Tongue (tissue), 2 donors: Measurements from ENCODE around the gene ITGA2. TPM values are rescaled to one million over a fixed set of nuclear protein-coding genes. Genes with fewer than 3 reads are reported as not detected.
"Not testable (repeated sequence)": the region's sequence is repeated elsewhere in the genome, so short reads cannot be mapped to it uniquely, and the experiment has no call there.

Source experiments
- DNase-seq: peaks from one replicate; pipeline ENCODE4 v3.0.0-alpha.2; 2015
- total RNA-seq: library from RNA; depleted of rRNA; stranded (reverse); fragments of >200 nt; gene quantifications from one replicate; pipeline ENCODE4 v1.2.3, GENCODE V29; 2014

ITGA2 gene
- total RNA-seq: 26.1 TPM

DNA sequence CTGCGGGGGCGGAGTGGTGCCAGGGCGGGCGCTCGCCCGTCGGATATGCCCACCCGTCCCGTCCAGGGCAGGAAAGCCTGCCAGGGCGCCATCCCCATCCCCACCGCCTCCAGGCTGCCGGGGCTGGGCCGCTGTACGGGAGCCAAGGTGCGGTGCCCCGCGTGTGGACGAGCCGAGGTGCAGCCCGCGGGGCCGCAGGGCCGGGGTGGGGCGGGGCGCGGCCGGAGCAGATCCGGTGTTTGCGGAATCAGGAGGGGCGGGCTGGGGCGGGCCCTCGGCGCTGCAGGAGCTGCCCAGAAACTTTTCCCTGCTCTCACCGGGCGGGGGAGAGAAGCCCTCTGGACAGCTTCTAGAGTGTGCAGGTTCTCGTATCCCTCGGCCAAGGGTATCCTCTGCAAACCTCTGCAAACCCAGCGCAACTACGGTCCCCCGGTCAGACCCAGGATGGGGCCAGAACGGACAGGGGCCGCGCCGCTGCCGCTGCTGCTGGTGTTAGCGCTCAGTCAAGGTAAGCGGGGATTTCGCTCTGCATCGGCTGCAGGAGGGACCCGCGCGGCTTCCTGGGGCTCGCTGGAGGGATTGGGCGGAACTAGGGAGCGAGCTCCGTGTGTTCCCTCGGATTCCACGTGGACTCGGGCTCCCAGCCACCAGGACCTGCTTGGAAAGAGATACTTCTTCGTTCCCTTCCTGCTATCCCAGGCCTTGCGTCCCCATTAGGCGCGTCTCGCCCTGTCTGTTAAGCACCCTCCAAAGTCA lies at the start of gene ITGA2:
TSS of gene ITGA2 (plus strand) at position 328 of the 756 bp plus-strand sequence. CDS start at position 445, 117 bp downstream.
- DNase-seq: peak; percentile 46

DNA sequence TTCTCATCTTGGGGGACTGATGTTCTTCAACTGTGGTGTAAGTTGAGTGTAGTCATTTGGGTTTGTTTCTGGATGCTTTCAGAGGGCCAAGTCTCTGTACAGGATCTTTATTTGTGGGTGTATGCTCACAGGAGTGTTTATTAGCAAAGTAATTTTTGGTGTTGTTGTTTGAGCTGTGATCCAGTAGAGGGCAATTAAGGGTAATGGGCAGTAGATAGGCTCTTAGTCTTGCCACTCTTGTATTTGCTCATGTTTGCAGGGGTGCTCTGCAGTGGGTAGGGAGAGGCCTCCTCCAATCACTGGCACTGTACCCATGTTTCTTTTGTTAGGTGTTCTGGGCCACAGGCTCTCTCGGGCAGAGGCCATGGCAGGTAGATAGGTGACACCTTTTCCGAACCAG lies 45.9 kb upstream of the ITGA2 start:
- no peak for DNase-seq

DNA sequence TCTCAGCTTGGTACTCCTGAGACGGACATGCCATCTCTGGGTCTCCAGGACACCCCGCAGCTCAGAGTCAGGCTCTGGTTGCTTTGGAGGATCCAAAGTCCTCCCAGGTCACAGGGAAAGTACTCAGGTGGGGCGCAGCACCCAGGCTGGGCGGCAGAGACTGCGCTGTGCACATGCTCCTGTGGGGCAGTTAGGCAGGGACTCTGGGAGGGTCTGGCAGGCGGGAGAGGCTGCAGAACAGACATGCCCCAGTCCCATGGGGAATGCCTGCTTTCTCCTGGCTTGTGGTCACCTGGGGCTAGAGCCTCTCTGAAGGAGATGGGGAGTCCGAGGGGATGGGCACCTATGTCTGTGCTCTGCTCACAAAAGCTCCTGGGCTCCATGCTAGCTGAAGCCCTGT lies 45.3 kb upstream of the ITGA2 start:
- no peak for DNase-seq

DNA sequence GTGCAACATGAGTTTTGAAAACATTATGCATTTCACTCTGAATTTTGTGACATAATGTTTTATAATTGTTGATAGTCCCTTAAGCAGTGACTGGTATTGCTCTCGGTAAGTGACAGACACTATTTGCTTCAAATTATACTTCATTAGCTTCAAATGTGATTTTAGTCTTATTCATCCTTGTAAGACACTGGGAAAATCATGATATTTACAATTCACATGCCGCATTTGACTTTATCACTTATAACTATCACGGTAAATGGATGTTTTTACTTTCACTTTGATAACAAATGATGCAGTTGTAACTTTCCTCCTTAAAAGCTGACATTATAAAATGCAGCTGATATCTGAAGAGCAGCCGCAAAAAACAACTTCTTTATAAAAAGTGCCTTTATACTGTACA lies 44.1 kb upstream of the ITGA2 start:
- DNase-seq: no peak

DNA sequence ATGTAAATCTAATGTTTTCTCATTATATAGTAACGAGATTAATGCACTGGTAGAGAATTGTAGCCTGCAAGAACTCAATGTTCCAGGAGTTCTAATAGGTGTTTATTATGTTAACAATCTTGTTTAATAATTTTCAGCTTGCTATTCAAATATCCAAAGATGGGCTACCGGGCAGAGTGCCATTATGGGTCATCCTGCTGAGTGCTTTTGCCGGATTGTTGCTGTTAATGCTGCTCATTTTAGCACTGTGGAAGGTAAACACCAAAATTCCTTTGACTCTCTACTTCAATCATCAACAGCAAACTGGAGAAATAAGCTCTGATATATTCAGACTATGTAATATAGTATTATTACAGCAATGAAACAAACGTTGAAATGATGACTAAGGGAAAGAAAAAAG lies 41.9 kb upstream of the ITGA2 start:
- DNase-seq: no peak

DNA sequence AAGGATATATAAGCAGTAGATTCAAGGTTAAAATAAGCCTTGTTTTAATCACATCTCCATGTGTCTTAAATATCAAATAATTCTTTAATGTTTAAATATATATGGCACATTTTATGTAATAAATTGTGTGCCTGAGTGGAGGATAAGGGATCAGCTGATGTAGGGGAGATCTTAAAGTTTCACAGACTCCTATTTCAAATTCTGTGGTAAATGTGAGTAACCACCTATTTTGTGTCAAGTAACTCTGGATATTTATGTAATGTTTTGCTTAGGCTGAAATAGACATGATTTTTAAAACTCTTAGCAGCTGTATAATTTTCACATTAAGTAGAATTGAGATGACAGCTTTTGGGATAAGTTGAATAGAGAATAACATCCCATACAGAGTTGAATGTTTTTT lies 41.3 kb upstream of the ITGA2 start:
- no peak for DNase-seq

DNA sequence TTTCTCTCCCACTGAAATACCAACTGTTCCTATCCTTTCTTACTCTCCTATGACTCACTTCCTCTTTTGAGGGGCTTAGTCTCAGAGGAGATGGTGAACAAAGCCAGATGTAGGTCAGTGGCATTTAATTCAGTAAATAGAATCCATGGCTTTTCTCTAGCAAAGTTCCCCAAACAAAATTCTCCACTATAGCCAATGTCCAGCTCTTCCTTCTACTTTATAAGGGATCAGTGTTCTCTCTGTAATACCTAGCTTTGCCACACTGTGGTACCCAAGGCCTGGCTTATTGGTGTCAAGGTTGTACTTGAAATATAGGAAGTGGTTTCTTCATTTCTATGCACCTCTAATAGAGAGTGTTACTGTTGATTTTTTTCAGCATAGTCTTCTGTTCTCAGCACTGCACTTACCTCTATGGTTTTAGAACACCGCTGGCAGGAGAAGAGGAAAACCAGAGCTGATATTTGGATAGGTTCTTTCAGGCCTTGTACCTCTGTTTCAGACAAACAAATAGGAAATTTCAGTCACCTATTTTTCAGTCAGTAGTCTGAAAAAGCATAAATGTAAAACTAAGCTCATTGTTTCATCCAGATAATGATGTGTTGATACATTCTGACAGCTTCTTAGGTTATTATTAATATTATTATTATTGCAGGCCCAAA lies 40.6 kb upstream of the ITGA2 start:
- DNase-seq: peak; percentile 83

DNA sequence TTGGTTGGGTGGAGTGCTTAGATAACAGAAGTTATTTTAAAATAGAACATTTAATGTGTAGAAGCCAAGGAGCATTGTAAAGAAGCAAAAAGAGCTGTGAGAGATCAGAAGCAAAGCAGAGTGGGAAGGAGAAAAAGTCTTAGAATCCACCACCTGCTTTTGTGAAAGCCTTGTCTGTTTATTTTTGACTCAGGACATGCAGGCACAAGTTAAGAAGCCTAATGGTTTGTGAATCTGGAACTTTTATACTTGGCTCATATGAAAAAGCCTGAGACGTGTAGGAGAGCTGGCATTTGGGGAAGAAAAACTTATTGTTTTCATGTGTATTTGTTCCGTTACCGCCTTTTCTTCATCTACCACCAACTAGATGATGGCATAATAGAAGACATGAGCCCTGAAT lies 38.5 kb upstream of the ITGA2 start:
- peak; percentile 33 for DNase-seq

DNA sequence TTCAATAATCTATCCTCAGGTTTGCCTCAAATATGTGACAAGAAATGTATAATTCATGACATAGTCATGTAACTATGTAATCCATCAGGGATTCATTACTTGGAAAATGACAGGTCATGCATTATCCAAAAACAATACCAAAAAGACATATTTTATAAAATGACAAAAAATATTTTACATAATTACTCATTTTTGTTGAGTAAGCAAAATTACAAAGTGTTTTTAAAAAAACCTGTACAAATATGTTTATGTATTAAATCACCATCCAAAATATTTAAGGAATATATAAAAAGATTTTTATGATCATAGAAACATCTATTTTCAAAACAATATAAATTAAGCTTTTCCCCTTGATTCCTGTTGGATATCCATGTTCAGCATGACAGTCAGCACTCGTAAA lies 36.7 kb upstream of the ITGA2 start:
- DNase-seq: no peak

DNA sequence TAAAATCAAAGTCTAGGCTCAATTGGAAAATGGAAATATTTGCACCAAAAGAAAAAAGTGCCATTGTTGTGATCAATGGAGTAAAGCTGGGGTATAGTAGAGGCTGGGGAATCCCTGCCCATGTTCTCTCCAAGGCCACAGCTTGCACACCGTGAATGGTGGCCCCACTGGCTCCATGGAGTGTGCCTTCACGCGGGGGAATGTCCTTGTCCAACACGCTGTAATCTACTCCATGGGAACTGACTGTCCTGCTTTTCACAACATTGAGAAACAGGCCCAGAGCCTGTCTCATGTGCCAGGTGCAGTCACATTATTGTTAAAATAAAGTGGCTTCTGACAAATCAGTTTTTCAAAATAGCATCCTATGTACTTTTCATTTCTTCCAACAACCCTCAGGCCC lies 33.1 kb upstream of the ITGA2 start:
- DNase-seq: no peak

DNA sequence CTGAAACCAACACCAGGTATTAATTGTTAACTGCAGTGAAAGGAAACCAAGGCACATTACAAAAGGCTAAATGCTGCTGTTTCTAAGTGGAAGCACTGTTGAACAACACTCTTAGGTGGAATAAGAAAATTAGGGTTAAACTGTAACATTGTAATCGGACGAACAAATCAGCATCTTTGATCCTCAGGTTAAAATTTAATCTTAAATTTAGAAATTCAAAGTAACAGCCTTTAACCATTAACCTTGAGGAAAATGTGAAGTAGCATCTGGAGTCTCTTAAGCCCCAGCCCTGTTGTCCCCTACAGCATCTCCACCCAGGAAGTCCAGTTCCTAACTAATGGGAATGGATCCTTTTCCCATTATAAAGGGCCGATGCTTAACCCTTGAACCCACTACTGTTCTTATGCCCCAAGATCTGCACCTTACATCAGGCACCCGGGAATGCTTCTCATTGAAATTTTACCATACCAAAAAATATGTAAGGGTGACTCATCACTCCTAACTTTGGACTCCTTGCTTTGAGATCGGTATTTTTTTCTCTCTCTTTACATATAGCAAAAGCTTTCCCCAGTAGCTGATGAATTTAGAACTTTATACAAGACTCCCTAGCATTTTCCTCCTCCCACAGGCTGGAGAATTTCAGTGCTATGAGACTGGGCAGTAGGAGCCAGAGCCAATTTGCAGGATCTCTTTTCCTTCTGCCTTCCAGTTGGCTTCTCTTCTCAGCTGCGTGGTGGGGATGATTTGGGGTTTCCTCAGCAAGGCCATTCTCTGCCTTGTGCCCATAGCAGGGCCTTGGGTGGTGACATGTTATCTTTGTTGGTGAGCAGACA lies 32.0 kb upstream of the ITGA2 start:
- no peak for DNase-seq

DNA sequence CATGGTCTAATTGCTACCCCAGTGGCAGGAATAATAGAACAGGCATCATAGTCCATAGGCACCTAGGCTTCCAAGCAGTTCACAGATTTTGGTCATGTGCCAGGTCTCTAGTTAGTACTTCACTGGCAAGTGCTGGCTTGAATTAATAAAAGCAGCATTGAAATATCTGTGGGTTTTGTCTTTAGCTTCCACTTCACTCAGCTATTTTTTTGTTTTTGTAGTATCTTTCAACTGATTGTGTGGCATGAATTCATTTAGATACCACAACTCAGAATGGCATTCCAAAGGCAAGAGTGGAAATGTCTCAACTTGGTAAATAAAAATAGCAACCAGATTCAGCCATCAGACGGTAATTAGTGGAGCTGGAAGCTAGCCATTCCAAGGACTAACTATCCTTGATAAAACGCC lies 27.9 kb upstream of the ITGA2 start:
- DNase-seq: peak; percentile 17

DNA sequence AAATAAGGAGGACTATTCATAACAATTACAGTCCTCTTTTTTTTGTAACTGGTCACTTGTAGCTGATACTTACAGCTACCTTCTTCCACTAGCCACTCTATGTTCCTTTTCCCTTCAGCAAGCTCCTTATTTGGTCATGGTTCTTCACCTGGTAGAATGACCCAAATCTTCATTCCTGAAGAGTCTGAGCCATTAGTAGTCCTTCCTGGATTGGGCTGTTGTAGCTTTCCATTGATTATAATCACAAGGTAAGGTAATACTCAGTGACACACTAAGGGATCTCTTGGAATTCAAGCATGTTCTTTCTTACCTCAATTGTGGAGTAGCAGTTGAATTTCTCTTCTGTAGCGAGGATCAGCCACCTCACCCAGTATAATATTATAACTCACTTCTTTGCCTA lies 25.5 kb upstream of the ITGA2 start:
- DNase-seq: no peak

DNA sequence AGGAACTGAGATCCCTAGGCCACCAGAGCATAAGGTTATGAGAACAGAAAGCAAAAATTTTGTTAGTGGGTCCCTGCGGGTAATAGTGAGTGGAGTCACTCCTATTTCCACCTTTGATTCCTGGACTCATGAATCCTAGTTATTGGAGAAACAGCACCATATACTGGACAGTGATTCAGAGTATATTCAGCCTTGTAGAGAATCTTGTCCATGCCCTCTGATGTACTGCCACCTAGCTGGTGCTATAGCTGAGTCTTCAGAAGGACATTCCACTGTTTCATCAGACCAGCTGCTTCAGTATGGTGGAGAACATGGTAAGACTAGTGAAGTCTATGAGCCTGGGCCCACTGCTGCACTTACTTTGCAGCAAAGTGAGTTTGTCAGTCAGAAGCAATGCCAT lies 25.0 kb upstream of the ITGA2 start:
- no peak for DNase-seq

DNA sequence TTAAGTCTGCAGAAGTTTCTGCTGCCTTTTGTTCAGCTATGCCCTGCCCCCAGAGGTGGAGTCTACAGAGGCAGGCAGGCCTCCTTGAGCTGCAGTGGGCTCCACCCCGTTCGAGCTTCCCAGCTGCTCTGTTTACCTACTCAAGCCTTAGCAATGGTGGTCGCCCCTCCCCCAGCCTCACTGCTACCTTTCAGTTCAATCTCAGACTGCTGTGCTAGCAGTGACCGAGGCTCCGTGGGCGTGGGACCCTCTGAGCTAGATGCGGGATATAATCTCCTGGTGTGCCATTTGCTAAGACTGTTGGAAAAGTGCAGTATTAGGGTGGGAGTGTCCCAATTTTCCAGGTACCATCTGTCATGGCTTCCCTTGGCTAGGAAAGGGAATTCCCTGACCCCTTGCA lies 13.0 kb upstream of the ITGA2 start:
- DNase-seq: not testable (repeated sequence)

DNA sequence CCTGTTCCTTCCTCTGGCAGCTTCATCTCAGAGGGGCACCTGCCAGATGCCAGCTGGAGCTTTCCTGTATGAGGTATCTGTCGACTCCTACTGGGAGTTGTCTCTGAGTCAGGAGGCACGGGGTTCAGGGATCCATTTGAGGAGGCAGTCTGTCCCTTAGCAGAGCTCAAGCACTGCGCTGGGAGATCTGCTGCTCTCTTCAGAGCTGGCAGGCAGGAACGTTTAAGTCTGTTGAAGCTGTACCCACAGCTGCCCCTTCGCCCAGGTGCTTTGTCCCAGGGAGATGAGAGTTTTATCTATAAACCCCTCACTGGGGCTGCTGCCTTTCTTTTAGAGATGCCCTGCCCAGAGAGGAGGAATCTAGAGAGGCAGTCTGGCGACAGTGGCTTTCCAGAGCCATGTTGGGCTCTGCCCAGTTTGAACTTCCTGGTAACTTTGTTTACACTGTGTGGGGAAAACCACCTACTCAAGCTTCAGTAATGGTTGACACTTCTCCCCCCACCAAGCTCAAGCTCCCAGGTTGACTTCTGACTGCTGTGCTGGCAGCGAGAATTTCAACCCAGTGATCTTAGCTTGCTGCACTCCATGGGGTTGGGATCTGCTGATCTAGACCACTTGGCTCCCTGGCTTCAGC lies 11.8 kb upstream of the ITGA2 start:
- DNase-seq: no peak

DNA sequence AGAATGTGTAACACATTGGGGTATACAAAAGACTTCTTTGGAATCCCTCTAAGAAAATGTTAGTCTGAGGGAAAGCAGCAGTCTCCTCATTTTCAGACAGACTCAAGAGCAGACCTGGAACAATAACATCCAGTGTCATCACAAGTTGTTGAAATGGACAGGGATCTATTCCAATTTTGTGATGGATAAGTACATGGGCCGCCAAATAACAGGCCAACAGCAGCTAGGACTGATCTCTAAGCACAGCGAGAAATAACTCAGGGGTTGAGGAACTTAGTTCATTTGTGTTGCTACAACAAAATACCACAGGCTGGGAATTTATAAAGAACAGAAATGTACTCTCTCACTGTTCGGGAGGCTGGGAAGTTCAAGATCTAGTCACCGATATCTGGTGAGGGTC lies 7.6 kb upstream of the ITGA2 start:
- no peak for DNase-seq

DNA sequence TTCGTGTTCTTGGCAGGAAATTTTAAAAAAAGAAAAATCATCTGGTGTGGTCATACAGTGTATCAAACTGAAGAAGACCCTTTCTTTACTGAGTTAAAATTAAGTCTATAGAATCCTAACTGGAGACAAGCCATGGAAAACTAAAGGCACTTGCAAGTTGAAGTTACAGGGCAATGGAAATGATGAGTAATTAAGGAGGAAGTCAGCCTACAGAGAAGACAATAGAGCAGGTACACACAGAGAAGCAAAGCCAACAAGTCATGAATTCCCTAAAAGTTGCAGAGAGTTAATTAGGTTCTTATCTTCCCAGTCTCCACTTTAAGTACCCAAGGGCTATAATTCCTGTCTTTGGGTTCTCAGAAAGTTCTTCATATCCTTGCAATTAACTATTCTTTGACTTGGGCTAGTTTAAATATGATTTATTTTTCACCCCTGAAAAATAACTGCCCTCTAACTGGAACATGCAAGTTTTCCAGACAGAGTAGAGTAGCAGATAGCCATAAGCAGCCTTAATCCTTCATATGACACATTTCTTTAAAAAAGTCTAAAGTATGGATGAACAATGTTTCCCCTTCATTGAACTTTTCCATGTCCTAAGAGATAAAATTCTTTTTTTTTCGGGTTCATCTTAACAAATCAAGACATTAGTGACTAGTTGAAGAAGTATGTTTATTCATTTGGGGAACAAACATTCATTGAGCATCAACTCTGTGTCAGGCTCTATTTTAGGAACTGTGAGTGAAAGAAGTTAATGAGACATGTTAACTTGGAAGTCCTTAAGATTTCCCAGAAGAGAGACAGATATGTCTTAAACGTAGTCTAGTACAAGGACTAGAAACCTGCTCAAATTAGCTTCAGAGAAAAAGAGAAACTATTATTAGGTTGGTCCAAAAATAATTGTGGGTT lies 5.2 kb upstream of the ITGA2 start:
- no peak for DNase-seq

DNA sequence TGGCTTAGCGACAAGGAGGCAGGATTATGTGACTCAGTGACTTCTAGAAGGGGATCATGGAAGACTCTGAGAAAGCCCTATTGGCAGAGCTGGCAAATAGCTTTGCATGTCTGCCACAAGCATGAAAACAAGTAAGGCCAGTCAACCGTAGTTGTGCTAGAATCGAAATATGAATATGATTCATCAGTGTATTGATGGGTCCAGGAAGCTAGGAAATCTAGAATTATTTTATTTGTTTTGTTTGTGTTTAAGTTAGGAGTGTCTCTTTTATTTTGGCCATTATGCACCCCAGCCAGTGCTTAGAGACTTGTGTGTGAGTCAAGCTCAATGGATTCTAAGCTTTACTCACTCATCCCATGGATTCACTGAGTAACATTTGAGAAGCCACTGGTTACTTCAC lies 3.8 kb upstream of the ITGA2 start:
- DNase-seq: no peak

DNA sequence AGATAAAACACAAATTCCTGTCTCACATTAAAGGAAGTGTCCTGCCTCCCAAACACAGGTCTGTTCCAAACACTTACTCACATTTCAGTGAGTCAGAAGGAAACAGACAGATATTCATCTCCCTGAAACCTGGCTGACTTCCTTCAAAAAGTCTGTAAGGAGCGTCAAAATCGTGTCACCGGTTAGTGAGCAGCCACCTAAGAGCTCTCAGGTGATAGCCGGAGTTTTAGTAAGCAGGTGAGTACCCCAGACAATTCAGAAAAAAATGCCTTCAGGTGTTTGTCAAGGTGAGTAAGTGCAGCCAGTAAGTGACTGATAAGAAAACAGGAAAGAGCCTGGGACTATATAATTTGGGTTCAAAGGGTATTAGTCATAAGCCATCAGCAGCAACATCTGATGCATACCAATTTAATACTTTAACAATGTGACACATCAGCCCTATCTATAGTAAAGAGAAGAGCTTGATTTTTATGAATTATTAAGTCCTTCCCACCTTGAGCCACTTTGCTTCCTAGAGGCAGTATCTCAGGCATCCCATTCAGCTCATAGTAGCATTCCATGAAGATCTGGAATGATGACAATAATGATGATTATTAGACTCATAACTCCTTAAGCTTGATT lies 1.3 kb upstream of the ITGA2 start:
- DNase-seq: no peak

DNA sequence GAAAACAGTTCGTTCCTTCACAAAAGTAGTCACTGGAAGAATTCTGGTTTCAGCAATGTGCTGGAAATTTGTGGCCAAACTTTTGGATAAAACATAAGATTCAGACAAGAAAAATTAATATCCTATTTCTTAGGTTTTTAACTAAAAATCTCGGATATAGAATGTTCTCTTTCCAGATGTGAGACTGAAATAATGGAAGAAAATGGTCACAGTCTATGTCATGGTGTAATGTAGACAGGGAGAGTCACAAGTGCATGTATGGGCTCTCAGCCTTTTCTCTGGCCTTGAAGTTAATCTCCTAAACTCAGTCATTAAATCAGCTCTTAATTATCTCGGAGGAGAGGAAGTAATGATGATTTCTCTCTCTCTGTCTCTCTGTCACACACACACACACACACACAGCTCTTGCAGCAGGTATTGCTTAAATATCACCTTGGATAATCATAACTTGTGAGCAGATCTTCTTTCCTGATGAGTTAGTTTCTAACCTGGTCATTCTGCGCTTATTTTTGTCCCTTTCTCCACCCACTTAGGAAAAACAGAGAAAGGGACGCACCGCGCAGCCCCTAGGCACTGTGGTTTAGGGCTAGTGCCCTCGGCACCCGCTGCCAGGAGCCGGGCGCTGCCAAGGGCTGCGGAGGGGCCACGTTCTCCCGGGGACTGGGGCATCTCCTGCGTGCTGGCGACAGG lies 672 bp upstream of the ITGA2 start:
- no peak for DNase-seq
